GM18868 (cell line): ENCODE data around the gene CPT1B.

Experiments used
- ATAC-seq: cut with Tn5 transposase; IDR thresholded peaks from one replicate; pipeline ENCODE4 v1.9.1; 2021; ENCODE audit warnings: mild to moderate bottlenecking, moderate library complexity; ENCODE audit not compliant: unreplicated experiment

Gene CPT1B

DNA sequence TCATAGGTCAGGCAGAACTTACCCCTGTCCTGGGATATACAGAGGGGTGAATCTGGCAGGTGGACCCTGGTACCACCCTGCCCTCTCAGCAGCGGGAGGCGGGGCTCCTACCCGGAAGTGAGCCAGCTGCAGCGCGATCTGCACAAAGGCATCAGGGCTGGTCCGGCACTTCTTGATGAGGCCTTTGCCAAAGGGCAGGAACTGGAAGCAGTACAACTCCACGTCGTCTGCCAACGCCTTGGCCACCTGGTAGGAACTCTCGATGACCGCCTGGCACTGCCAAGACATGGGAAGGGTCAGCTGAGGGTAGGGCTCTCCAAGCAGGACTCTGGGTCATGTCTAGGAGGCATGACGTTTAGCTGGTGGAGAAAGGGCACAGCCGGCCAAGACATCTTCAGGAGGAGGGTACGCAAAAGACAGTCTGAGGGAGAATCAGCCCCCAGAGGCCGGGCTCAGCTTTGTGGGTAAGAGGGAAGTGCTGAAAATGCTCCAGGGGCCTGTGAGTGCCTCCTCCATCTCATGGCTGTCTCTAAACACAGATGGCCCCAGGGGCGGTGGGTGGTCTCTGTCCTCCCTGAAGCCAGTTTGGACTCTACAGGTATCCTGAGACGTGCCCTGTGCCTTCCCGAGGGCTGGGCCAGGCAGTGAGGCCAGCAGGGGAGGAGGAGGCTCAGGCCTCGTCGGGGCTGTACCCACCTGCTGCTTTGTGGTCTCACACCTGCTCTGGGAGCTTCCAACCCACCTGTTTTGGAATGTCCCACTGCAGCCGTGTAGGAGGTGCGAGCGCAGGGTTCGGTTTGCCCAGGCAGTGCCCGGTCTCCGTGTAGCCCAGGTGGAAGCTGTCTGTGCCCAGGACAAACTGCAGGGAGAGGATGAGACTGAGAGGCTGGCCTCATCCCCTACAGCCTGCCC is 6.7 kb downstream of the CPT1B start:
- ATAC-seq: no peak

GRCh38 chr22:50570861-50571260 is 7.4 kb downstream of the CPT1B start:
- ATAC-seq: no peak

GRCh38 chr22:50569896-50570535 is 8.2 kb downstream of the CPT1B start:
- no peak for ATAC-seq

- ATAC-seq: no peak
Observed at GRCh38 chr22:50569041-50569459, 9.2 kb downstream of the CPT1B start.

DNA sequence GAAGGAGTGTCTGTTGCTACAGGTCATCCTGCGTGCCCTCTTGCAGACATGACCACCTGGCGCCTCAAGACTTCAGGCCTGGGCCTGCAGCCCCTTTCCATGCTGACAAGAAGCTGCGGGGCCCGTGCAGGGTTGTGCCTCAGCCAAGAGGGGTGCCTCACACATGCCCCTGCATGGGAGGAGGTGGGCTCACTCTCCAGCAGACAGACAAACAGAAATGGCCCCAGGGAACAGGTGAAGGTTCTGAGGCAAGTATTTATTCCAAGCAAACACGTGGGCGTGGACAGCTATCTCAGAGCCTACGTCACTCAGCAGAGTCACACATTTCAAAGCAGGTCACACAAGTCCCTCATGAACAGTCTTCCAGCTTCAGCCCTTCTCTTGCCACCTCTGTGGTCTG is 9.6 kb downstream of the CPT1B start:
- no peak for ATAC-seq

- no peak for ATAC-seq
Observed at GRCh38 chr22:50567721-50568252, 10.4 kb downstream of the CPT1B start.

DNA sequence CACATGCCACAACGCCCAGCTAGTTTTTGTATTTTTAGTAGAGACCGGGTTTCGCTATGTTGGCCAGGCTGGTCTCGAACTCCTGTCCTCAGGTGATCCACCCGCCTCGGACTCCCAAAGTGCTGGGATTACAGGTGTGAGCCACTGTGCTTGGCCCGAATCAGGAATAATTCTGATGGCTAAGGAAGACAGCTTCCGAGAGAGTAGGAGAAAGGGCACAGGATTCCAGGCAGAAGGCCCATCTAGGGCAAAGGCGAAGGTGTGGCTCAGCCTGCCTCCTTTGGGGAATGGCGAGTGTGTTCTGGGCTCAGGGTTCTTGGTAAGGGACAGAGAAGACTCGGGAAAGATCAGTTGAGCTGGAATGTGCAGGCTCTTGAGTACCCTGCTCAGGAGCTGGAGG is 13.9 kb downstream of the CPT1B start:
- no peak for ATAC-seq

- no peak for ATAC-seq
Observed at GRCh38 chr22:50563413-50564160, 14.6 kb downstream of the CPT1B start.

- ATAC-seq: peak; percentile 92
Observed at GRCh38 chr22:50562523-50563412, 15.5 kb downstream of the CPT1B start, which contains the start of gene SYCE3. SYCE3 (minus strand) TSS chr22:50562919; CDS start chr22:50556405, 6,514 bp downstream.

GRCh38 chr22:50561401-50562358 is 16.5 kb downstream of the CPT1B start:
- no peak for ATAC-seq

DNA sequence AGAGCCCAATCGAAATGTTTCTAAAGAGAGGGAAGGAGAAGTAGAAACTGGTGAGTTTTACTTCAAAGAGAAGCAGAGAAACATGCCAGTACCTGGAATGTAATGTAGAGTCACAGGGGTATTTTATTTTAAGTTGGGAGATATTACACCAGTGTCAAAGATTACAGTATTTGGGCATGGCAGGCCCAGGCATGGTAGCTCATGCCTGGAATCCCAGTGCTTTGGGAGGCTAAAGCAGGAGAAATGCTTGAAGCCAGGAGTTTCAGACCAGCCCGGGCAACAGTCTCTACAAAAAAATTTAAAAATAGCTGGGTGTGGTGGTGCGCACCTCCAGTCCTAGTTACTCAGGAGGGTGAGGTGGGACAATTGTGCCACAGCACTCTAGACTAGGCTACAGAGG is 18.2 kb downstream of the CPT1B start:
- ATAC-seq: no peak

DNA sequence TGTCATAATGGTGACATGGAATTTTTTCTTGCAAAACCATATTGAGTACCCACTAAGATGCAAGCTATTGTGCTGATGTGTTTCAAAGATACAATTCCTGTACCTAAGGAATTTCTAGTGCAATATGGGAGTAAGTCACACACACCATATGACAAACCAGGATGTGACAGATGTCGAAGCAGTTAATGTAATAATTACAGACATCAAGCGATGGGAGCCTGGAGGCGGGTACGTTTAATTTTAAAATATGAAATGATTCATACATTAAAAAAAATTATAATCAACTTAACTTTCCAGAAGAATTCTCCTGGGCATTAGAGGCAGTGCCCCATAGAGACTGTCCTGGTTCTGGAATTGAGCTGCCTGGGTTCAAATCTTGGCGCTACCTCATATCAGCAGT is 21.5 kb downstream of the CPT1B start:
- ATAC-seq: no peak

DNA sequence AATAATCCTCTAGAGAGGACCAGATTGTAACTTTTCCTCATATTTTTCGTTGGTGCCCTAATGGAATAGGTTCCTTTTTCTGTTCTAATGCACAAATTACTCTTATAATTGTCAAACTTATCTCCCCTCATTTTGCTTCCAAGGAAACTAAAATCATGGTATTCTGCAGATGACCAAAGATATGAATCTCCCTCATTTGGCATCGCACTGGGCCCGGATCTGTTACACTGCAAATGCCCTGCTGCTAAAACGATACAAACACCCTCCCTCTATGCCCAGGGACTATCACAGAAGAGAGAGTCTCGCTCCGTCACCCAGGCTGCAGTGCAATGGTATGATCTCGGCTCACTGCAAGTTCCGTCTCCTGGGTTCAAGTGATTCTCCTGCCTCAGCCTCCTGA is 24.9 kb downstream of the CPT1B start:
- no peak for ATAC-seq

- no peak for ATAC-seq
Observed at GRCh38 chr22:50551160-50551752, 27.0 kb downstream of the CPT1B start.

DNA sequence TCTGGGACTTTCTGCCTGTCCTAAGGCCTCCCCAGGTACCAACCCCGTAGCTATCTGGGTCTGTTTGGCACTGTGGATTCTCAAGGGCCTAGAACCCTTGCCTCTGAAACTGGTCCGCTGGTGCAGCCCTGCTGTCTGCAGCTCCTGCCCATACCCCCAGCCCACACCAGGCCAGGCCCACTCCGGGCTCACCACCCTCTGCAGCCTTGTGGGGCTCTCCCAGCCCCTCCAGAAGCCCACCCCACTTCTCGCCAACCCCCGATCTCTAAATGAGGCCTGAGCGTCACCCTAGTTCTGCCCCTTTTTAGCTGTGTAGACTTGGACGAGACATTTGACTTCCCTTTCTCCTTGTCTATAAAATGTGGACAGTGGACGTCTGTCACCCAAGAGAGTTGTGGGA is 27.8 kb downstream of the CPT1B start:
- ATAC-seq: no peak

GRCh38 chr22:50548921-50549790 is 29.1 kb downstream of the CPT1B start:
- ATAC-seq: no peak

DNA sequence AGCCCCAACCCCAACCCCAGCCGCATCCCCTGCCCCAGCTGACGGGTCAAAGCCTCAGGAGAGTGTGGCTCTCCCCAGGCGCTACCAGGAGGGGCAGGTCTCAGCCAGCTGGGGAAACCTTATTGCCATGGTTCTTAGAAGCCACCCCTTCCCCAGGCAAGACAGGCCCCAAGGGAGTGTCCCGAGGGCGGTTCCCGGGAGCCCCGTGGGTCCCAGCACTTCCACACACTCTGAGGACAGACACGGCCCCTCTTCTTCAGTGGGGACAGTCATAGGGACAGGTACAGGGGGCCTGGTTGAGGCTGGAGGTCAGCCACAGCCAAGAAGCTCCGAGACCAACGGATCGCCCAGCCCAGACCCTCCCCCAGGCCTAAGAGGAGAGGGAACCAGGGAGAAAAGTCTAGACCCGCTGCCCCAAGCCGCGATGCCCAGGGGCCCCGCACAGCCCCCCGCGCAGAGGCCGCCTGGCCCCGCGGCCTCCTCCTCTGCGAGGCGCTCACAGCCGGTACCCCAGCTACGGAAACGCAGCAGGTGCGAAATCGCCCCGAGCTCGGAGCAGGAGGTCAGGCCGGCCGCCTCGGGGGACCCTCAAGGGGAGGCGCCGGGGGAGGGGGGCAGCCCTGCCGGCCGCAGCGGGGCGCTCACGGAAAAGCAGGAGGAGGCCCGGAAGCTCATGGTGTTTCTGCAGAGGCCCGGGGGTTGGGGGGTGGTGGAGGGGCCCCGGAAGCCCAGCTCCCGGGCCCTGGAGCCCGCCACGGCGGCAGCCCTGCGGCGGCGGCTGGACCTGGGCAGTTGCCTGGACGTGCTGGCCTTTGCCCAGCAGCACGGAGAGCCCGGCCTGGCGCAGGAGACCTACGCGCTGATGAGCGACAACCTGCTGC is 29.9 kb downstream of the CPT1B start:
- no peak for ATAC-seq
